ENCODE measurements around the gene NDE1.

Gene NDE1

DNA sequence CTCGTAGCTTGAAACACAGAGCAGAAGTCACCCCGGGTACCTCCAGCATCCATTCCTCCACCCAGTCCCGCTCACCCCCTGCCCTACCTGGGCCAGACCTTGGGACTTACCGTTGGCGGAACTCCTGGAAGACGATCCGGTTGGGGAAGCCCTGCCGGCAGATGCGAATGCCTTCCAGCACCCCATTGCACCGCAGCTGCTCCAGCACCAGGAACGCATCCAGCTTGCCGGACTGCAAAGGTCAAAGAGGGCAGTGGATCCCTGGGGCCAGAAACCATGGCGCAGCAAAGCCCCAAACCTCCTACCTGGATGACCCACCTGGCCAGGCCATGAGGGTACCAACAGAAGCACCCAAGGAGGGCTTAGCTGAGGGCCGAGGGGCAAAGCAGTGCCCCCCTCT is 97.9 kb downstream of the NDE1 start:
- no peak overlapping the region for H3K4me3 ChIP-seq (ENCODE audit: low read depth, low read length)
- DNase-seq (ENCODE audit: low read depth, low spot score): no peak
- TF ChIP-seq, protein P1, sequence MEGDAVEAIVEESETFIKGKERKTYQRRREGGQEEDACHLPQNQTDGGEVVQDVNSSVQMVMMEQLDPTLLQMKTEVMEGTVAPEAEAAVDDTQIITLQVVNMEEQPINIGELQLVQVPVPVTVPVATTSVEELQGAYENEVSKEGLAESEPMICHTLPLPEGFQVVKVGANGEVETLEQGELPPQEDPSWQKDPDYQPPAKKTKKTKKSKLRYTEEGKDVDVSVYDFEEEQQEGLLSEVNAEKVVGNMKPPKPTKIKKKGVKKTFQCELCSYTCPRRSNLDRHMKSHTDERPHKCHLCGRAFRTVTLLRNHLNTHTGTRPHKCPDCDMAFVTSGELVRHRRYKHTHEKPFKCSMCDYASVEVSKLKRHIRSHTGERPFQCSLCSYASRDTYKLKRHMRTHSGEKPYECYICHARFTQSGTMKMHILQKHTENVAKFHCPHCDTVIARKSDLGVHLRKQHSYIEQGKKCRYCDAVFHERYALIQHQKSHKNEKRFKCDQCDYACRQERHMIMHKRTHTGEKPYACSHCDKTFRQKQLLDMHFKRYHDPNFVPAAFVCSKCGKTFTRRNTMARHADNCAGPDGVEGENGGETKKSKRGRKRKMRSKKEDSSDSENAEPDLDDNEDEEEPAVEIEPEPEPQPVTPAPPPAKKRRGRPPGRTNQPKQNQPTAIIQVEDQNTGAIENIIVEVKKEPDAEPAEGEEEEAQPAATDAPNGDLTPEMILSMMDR (IDR thresholded peaks at IDR 0.05; ENCODE audit: low read depth, low read length): no peak
- in situ Hi-C loops (cut with HindIII; ENCODE audit: low sequenced_read_pairs): no loop called here

DNA sequence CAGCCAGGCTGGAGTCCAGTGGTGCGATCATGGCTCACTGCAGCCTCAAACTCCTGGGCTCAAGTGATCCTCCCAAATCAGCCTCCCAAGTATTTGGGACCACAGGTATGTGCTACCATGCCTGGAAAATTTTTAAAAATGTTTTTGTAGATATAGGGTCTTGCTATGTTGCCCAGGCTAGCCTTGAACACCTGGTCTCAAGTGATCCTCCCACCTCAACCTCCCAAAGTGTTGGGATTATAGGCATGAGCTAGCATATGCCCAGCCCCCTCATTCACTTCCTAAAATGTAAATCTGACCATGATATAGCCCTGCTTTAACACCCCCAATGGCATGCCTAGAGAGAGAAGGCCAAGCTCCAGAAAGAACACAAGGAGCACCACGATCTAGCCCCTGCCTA is 98.6 kb downstream of the NDE1 start:
- in situ Hi-C loops (cut with HindIII; ENCODE audit: low sequenced_read_pairs): no loop called here
- TF ChIP-seq, protein P1 (IDR thresholded peaks at IDR 0.05; ENCODE audit: low read depth, low read length): no peak
- DNase-seq (ENCODE audit: low read depth, low spot score): no peak
- H3K4me3 ChIP-seq (ENCODE audit: low read depth, low read length): no peak overlapping the region

DNA sequence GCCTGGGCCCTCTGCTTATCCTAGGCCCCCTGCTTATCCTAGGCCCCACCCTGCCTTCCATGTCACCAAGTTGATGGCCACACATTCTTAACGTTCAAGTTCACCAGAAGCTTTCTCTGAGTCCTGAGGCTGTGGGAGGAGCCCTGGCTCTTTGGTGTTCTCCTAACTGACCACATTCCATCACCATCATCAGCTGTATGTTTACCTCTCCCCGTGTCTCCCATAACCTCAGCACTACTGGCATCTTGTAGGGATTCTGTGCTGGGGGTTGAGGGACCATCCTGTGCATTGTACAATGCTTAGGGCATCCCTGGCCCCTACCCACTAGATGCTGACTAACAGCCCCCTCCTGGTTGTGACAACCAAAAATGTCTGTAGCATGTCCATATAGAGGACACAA is 99.3 kb downstream of the NDE1 start:
- TF ChIP-seq, protein P1 (IDR thresholded peaks at IDR 0.05; ENCODE audit: low read depth, low read length): no peak
- in situ Hi-C loops (cut with HindIII; ENCODE audit: low sequenced_read_pairs): no loop called here

DNA sequence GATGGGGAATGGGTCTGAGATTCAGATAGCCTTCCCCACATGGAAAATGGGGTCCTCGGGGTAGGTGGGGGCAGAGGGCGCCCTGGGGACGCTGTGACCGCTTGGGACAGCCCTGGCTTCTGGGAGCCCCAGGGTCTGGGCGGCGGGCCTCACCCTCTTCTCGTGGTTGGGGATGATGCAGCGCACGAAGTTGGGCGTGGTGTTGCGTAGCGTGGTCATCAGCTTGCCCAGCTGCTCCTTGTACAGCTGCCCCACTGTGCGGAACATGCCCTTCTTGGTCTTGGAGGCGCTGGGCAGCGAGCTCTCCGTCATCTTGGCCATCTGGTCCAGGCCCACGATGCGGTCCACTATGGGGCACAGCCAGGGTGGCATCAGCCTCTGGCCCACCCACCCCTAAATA is 99.9 kb downstream of the NDE1 start:
- in situ Hi-C loops (cut with HindIII; ENCODE audit: low sequenced_read_pairs): no loop called here
- H3K4me3 ChIP-seq (ENCODE audit: low read depth, low read length): no peak overlapping the region
- DNase-seq (ENCODE audit: low read depth, low spot score): no peak
- TF ChIP-seq, protein P1 (IDR thresholded peaks at IDR 0.05; ENCODE audit: low read depth, low read length): no peak

More for the DNA sequence above, 99.3 kb downstream of the NDE1 start:
- no peak overlapping the region for H3K4me3 ChIP-seq (ENCODE audit: low read depth, low read length)
- DNase-seq (ENCODE audit: low read depth, low spot score): no peak

DNA sequence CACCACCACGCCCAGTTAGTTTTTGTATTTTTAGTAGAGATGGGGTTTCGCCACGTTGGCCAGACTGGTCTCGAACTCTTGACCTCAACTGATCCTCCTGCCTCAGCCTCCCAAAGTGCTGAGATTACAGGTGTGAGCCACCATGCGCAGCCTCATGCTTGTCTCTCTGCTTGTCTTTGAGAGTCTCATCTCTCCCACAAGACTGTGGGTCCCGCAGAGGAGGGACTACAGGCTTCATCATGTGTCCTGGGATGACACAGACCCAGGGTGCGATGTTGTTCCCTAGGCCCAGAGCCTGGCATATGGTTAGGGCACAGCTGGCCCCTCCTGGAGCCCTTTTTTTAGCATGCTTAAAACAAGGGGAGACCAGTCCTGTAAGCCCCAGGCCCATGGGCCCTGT is 101.9 kb downstream of the NDE1 start:
- in situ Hi-C loops (cut with HindIII; ENCODE audit: low sequenced_read_pairs): no loop called here
- no peak for DNase-seq (ENCODE audit: low read depth, low spot score)
- TF ChIP-seq, protein P1 (IDR thresholded peaks at IDR 0.05; ENCODE audit: low read depth, low read length): no peak
- no peak overlapping the region for H3K4me3 ChIP-seq (ENCODE audit: low read depth, low read length)

DNA sequence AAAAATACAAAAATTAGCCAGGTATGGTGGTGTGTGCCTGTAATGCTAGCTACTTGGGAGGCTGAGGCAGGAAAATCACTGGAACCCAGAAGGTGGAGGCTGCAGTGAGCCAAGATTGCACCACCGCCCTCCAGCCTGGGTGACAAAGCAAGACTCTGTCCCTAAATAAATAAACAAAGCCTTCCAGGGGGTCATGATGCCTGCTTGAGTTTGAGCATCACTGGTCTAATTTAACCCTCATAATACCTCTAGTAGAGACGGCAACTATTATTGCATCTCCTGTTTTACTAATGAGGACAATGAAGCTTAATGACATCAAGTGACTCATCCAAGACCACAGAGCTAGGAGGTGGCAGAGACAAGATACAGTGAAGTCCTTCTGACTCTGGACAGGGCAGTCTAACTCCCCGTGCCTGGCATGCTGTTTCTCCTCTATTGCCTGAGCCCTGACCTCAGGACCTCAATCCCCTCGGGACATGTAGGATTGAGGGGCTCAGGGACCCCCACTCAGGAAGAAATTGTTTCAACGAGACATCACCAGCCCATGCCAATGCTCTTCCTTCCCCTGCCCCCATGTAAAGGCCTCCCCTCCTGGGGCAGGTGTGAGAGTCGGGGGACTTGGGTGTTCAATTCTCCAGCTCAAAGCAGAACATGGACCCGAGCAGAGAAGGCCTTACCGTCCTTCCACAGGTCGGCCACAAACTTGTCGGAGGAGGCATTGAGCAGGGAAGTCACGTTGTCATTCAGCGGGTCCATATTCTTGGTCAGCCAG is 102.9 kb downstream of the NDE1 start:
- in situ Hi-C loops (cut with HindIII; ENCODE audit: low sequenced_read_pairs): no loop called here
- DNase-seq (ENCODE audit: low read depth, low spot score): no peak
- TF ChIP-seq, protein P1 (IDR thresholded peaks at IDR 0.05; ENCODE audit: low read depth, low read length): no peak
- H3K4me3 ChIP-seq (ENCODE audit: low read depth, low read length): no peak overlapping the region
